Neural cell (in vitro differentiated cells): Measurements from ENCODE around the gene GMPS.

ENCODE experiments used
- EP300 ChIP-seq: fragments of 450-650 bp; conservative IDR thresholded peaks from 2 replicates; pipeline ENCODE4 v1.6.1; 2014; ENCODE audit warnings: antibody characterized with exemption, mild to moderate bottlenecking, moderate library complexity; ENCODE audit not compliant: poor library complexity, severe bottlenecking
- TF ChIP-seq, protein P1 (sequence below): fragments of 450-650 bp; IDR thresholded peaks from 2 replicates; pipeline ENCODE4 v1.5.1; 2014; ENCODE audit warnings: antibody characterized with exemption, mild to moderate bottlenecking, moderate library complexity; ENCODE audit not compliant: poor library complexity, severe bottlenecking

DNA sequence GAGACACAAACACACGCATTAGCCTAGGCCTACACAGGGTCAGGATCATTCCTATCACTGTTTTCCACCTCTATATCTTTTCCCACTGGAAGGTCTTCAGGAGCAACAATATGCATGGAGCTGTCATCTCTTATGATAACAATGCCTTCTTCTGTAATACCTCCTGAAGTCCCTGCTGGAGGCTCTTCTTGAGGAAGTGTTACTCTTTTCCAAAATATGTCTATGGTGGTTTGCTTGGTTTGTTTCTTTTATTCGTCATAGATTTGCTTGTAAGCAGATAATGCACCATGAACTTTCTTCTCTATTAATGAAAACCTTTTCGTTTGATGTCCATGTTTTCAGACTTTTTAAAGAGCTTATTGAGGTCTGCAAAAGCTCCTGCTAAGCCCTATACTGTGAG is 109.3 kb downstream of the GMPS start:
- TF ChIP-seq EP300, result no peak
- TF ChIP-seq, protein P1, sequence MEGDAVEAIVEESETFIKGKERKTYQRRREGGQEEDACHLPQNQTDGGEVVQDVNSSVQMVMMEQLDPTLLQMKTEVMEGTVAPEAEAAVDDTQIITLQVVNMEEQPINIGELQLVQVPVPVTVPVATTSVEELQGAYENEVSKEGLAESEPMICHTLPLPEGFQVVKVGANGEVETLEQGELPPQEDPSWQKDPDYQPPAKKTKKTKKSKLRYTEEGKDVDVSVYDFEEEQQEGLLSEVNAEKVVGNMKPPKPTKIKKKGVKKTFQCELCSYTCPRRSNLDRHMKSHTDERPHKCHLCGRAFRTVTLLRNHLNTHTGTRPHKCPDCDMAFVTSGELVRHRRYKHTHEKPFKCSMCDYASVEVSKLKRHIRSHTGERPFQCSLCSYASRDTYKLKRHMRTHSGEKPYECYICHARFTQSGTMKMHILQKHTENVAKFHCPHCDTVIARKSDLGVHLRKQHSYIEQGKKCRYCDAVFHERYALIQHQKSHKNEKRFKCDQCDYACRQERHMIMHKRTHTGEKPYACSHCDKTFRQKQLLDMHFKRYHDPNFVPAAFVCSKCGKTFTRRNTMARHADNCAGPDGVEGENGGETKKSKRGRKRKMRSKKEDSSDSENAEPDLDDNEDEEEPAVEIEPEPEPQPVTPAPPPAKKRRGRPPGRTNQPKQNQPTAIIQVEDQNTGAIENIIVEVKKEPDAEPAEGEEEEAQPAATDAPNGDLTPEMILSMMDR, result no peak
